CD4-positive, alpha-beta memory T cell (primary cell): ENCODE measurements around the gene PHYH. TPM values are rescaled to one million over a fixed set of nuclear protein-coding genes. Genes with fewer than 3 reads are reported as not detected.

Source experiments
- CTCF ChIA-PET: fragments of 350-600 bp; sonication (Branson Sonifier 250); formaldehyde crosslinking; loops from one replicate; lab custom pipeline; 2021; ENCODE audit warnings: inconsistent platforms; ENCODE audit not compliant: partially characterized antibody; lab: Charles Lee
- POLR2A ChIA-PET: fragments of 350-600 bp; sonication (Branson Sonifier 250); formaldehyde crosslinking; loops from one replicate; lab custom pipeline; 2021; ENCODE audit not compliant: partially characterized antibody; lab: Charles Lee
- DNase-seq, 5 donors: peaks; one replicate each; pipeline versions ENCODE4 v3.0.0 to v3.0.0-alpha.2; 2020 to 2022; ENCODE audit warnings: mixed read lengths in 1 of 5
- H3K27ac ChIP-seq: one replicate; pipeline ENCODE4 v1.7.0; 2013; ENCODE audit warnings: low read depth, low read length
- H3K27me3 ChIP-seq: 2 replicates; pipeline ENCODE4 v1.7.0; 2013; ENCODE audit warnings: mild to moderate bottlenecking, low read length, moderate library complexity; ENCODE audit not compliant: insufficient read depth
- H3K36me3 ChIP-seq: 2 replicates; pipeline ENCODE4 v1.7.0; 2013; ENCODE audit warnings: mild to moderate bottlenecking, low read length, moderate library complexity; ENCODE audit not compliant: insufficient read depth
- H3K4me1 ChIP-seq: 2 replicates; pipeline ENCODE4 v1.7.0; 2013; ENCODE audit warnings: mild to moderate bottlenecking, low read length, moderate library complexity; ENCODE audit not compliant: insufficient read depth
- H3K4me3 ChIP-seq, 2 donors: one replicate each; pipeline ENCODE4 v1.7.0; 2013; ENCODE audit warnings: low read length in 2 of 2, mild to moderate bottlenecking in 1 of 2
- H3K9me3 ChIP-seq, 2 donors: one replicate each; pipeline ENCODE4 v1.7.0; 2013; ENCODE audit warnings: low read length in 2 of 2, control low read depth in 1 of 2; ENCODE audit not compliant: control insufficient read depth in 1 of 2
- H3K27ac Mint-ChIP-seq, 7 donors: one replicate each; pipeline ENCODE4 v1.8.0; 2020 to 2021; ENCODE audit warnings: mixed read lengths in 7 of 7, mild to moderate bottlenecking in 6 of 7, inconsistent platforms in 3 of 7, moderate library complexity in 3 of 7
- H3K27me3 Mint-ChIP-seq, 2 donors: one replicate each; pipeline ENCODE4 v1.8.0; 2020 to 2021; ENCODE audit warnings: mixed read lengths in 2 of 2
- H3K36me3 Mint-ChIP-seq, 2 donors: one replicate each; pipeline ENCODE4 v1.8.0; 2020 to 2021; ENCODE audit warnings: mixed read lengths in 2 of 2, inconsistent platforms in 1 of 2, mild to moderate bottlenecking in 1 of 2
- H3K4me1 Mint-ChIP-seq, 4 donors: one replicate each; pipeline ENCODE4 v1.8.0; 2020 to 2021; ENCODE audit warnings: mixed read lengths in 4 of 4, mild to moderate bottlenecking in 1 of 4
- H3K4me3 Mint-ChIP-seq, 8 donors: one replicate each; pipeline ENCODE4 v1.8.0; 2020 to 2021; ENCODE audit warnings: mixed read lengths in 8 of 8, mild to moderate bottlenecking in 7 of 8, moderate library complexity in 6 of 8, inconsistent platforms in 3 of 8
- H3K9me3 Mint-ChIP-seq, 8 donors: one replicate each; pipeline ENCODE4 v1.8.0; 2020 to 2021; ENCODE audit warnings: mixed read lengths in 8 of 8, mild to moderate bottlenecking in 5 of 8, inconsistent platforms in 3 of 8, moderate library complexity in 1 of 8
- intact Hi-C: fragments of 100-400 bp; cut with micrococcal nuclease; formaldehyde crosslinking; loops from one replicate; pipeline ENCODE4 v1.15.1; 2023
- polyA plus RNA-seq, 2 donors: library from polyadenylated mRNA; unstranded; fragments of 300-500 nt; fragmentation: Illumina TruSeq; gene quantifications; one replicate each; pipeline ENCODE4 v1.2.3, GENCODE V29; 2021
- total RNA-seq, 2 experiments: library from RNA; stranded (reverse); gene quantifications; one replicate each; pipeline ENCODE4 v1.2.3, GENCODE V29; 2021

PHYH gene
- total and polyA plus RNA-seq, 4 experiments from 2014 or later: 8.7 to 19.3 (median 12.6) TPM

DNA sequence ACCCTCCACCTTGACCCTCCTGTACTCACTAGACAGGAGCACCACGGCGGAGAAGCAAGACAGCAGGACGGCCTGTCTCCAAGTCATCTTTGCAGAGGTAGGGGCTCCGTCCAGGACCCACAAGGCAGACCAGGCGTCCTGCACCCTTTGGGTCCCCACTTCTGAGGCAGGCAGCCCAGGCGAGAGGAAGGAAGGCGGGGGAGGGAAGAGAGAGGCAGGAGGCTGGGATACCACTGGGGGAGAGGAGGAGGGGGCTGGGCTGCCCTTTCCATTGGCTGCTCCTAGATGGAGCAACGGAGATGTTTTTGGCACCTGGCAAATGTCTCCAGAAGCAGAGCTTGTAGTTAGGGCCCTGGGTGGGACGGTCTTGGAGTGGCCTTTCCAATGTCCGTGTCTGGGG lies 65.7 kb downstream of the PHYH start, which contains the start of gene UCMA:
Gene UCMA, minus strand, starts transcription at position 203 of the 400 bp plus-strand sequence. Its CDS starts 116 bp downstream, at position 87.
- intact Hi-C loops: no loop called here
- Mint-ChIP-seq H3K4me3 (no peak within 1 kb of the TSS), H3K27me3 (peaks cover 0 to 2% of the 10 kb centered on the region in 2 donors), H3K27ac (no peak within 1 kb of the TSS), H3K36me3 (no peaks in the 10 kb centered on the region), H3K9me3 (no peaks in the 10 kb centered on the region), H3K4me1 (no peaks in the 10 kb centered on the region)
- ChIA-PET POLR2A (no interaction called here), CTCF (no interaction called here)
- no peaks in the 10 kb centered on the region for H3K27me3 ChIP-seq
- no peak within 1 kb of the TSS for H3K27ac ChIP-seq
- H3K36me3 ChIP-seq: no peaks in the 10 kb centered on the region
- no peak for DNase-seq
- H3K4me1 ChIP-seq: no peaks in the 10 kb centered on the region
- no peak within 1 kb of the TSS for H3K4me3 ChIP-seq
- no peaks in the 10 kb centered on the region for H3K9me3 ChIP-seq

- no peak overlapping the region for H3K4me3 ChIP-seq
- ChIA-PET CTCF (no interaction called here), POLR2A (no interaction called here)
- H3K4me3 Mint-ChIP-seq: no peak overlapping the region
- intact Hi-C loops: no loop called here
- no peaks in the 10 kb centered on the region for H3K36me3 ChIP-seq
- peaks cover 0 to 2% of the 10 kb centered on the region in 2 donors for H3K27me3 Mint-ChIP-seq
- no peaks in the 10 kb centered on the region for H3K36me3 Mint-ChIP-seq
- H3K27ac Mint-ChIP-seq: no peak overlapping the region
- H3K4me1 Mint-ChIP-seq: no peaks in the 10 kb centered on the region
- DNase-seq: no peak
- H3K27ac ChIP-seq: no peak overlapping the region
- H3K9me3 Mint-ChIP-seq: no peaks in the 10 kb centered on the region
- H3K4me1 ChIP-seq: no peaks in the 10 kb centered on the region
- no peaks in the 10 kb centered on the region for H3K9me3 ChIP-seq
- H3K27me3 ChIP-seq: no peaks in the 10 kb centered on the region
Observed at GRCh38 chr10:13233358-13233757, 66.5 kb downstream of the PHYH start.

DNA sequence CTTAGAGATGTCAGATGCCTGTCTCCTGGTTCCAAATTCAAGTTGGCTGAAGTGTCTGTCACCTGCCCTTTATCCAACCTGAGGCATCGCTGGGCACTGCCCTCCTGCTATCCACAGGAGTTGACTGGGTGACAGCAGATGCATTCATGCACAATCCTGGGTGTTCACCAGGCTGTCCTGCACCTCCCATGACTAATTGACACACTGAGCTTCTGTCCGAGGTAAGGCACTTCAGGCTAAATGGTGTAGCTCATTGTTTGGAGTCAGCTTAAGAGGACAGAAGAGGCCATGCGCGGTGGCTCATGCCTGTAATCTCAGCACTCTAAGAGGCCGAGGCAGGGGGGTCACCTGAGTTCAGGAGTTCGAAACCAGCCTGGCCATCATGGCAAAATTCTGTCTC lies 68.1 kb downstream of the PHYH start:
- H3K9me3 Mint-ChIP-seq: no peaks in the 10 kb centered on the region
- no peaks in the 10 kb centered on the region for H3K9me3 ChIP-seq
- H3K36me3 ChIP-seq: no peaks in the 10 kb centered on the region
- no peaks in the 10 kb centered on the region for H3K4me1 Mint-ChIP-seq
- no peaks in the 10 kb centered on the region for H3K36me3 Mint-ChIP-seq
- no peaks in the 10 kb centered on the region for H3K4me1 ChIP-seq
- DNase-seq: no peak
- ChIA-PET CTCF (no interaction called here), POLR2A (no interaction called here)
- no peak overlapping the region for H3K4me3 Mint-ChIP-seq
- peaks cover 0 to 2% of the 10 kb centered on the region in 2 donors for H3K27me3 Mint-ChIP-seq
- no peak overlapping the region for H3K27ac ChIP-seq
- H3K27ac Mint-ChIP-seq: no peak overlapping the region
- H3K4me3 ChIP-seq: no peak overlapping the region
- no peaks in the 10 kb centered on the region for H3K27me3 ChIP-seq
- intact Hi-C loops: no loop called here

GRCh38 chr10:13231190-13231589 lies 68.7 kb downstream of the PHYH start:
- Histone ChIP-seq H3K27me3 (no peaks in the 10 kb centered on the region), H3K4me1 (no peaks in the 10 kb centered on the region), H3K4me3 (no peak overlapping the region), H3K9me3 (no peaks in the 10 kb centered on the region), H3K27ac (no peak overlapping the region), H3K36me3 (no peaks in the 10 kb centered on the region)
- ChIA-PET CTCF (no interaction called here), POLR2A (no interaction called here)
- H3K36me3 Mint-ChIP-seq: no peaks in the 10 kb centered on the region
- intact Hi-C loops: no loop called here
- no peak for DNase-seq
- H3K9me3 Mint-ChIP-seq: no peaks in the 10 kb centered on the region
- no peak overlapping the region for H3K27ac Mint-ChIP-seq
- peaks cover 0 to 2% of the 10 kb centered on the region in 2 donors for H3K27me3 Mint-ChIP-seq
- no peaks in the 10 kb centered on the region for H3K4me1 Mint-ChIP-seq
- no peak overlapping the region for H3K4me3 Mint-ChIP-seq

Other genes with a start within 250 kb of the PHYH start
- gene OPTN, start 199.9 kb downstream of the PHYH start, total RNA-seq: 100 to 1,000 TPM; 148 TPM
- gene OPTN, start 199.9 kb downstream of the PHYH start, polyA plus RNA-seq: 100 to 1,000 TPM in 1 of 2 donors, 10 to 100 TPM in 1; 40.3 to 101 TPM
- under 1 TPM in 1 of 2 experiments, not detected in 1; 0.17 TPM for gene MCM10, start 138.5 kb downstream of the PHYH start, total RNA-seq
- gene MCM10, start 138.5 kb downstream of the PHYH start, polyA plus RNA-seq: not detected
- gene UCMA, start 65.7 kb downstream of the PHYH start, total RNA-seq: not detected
- not detected for gene UCMA, start 65.7 kb downstream of the PHYH start, polyA plus RNA-seq
- gene SEPHS1, start 48.2 kb upstream of the PHYH start, total RNA-seq: 10 to 100 TPM; 27.2 to 30.6 TPM
- 10 to 100 TPM; 11.3 to 23.1 TPM for gene SEPHS1, start 48.2 kb upstream of the PHYH start, polyA plus RNA-seq
- gene BEND7, start 228.9 kb upstream of the PHYH start, total RNA-seq: not detected
- gene BEND7, start 228.9 kb upstream of the PHYH start, polyA plus RNA-seq: not detected